Smooth muscle cell (in vitro differentiated cells): ENCODE measurements around the gene POLN. TPM values are rescaled to one million over a fixed set of nuclear protein-coding genes. Genes with fewer than 3 reads are reported as not detected.

Experiments
- DNase-seq: peaks from one replicate; lab custom pipeline; 2025; ENCODE audit not compliant: unreplicated experiment; lab: John Stamatoyannopoulos, UW
- H2AFZ ChIP-seq: fragments of 200-600 bp; sonication (generic); 2 replicates; pipeline ENCODE4 v1.6.0; 2016; ENCODE audit warnings: antibody characterized with exemption, low read depth, mild to moderate bottlenecking
- H3F3A ChIP-seq: fragments of 200-600 bp; sonication (generic); 2 replicates; pipeline ENCODE4 v1.6.0; 2017; ENCODE audit warnings: antibody characterized with exemption, low read depth
- H3K27ac ChIP-seq: fragments of 200-600 bp; sonication (generic); 2 replicates; pipeline ENCODE4 v1.5.1; 2016; ENCODE audit warnings: low read depth, mild to moderate bottlenecking
- H3K27me3 ChIP-seq: fragments of 200-600 bp; sonication (generic); 2 replicates; pipeline ENCODE4 v1.6.1; 2016; ENCODE audit warnings: low read depth, mild to moderate bottlenecking
- H3K36me3 ChIP-seq: fragments of 200-600 bp; sonication (generic); 2 replicates; pipeline ENCODE4 v1.5.1; 2016; ENCODE audit warnings: low read depth
- H3K4me1 ChIP-seq: fragments of 200-600 bp; sonication (generic); 2 replicates; pipeline ENCODE4 v1.5.1; 2016; ENCODE audit warnings: low read depth
- H3K4me2 ChIP-seq: fragments of 200-600 bp; sonication (generic); 2 replicates; pipeline ENCODE4 v1.6.0; 2016; ENCODE audit warnings: mild to moderate bottlenecking
- H3K4me3 ChIP-seq: fragments of 200-600 bp; sonication (generic); 2 replicates; pipeline ENCODE4 v1.5.1; 2016; ENCODE audit warnings: mild to moderate bottlenecking
- H3K79me2 ChIP-seq: fragments of 200-600 bp; sonication (generic); 2 replicates; pipeline ENCODE4 v1.6.0; 2016; ENCODE audit warnings: low read depth, mild to moderate bottlenecking
- H3K9ac ChIP-seq: fragments of 200-600 bp; sonication (generic); 2 replicates; pipeline ENCODE4 v1.6.0; 2016; ENCODE audit warnings: low read depth
- H3K9me3 ChIP-seq: fragments of 200-600 bp; sonication (generic); replicated peaks from 2 replicates; pipeline ENCODE4 v1.5.1; 2016; ENCODE audit warnings: low read depth
- H4K20me1 ChIP-seq: fragments of 200-600 bp; sonication (generic); 2 replicates; pipeline ENCODE4 v1.6.0; 2016; ENCODE audit warnings: low read depth
- WGBS: methylation state at CpG from one replicate; pipeline ENCODE4 v1.1.7; 2016; ENCODE audit warnings: low lambda C conversion rate; 5-methylcytosine and 5-hydroxymethylcytosine counted together
- polyA plus RNA-seq: library from polyadenylated mRNA; unstranded; fragments of >200 nt; fragmentation: Nextera tagmentation; extraction: Ambion mirVana; gene quantifications from 2 replicates; pipeline ENCODE4 v1.2.1, GENCODE V29; 2016
- total RNA-seq: library from RNA; depleted of rRNA; stranded (reverse); fragments of >200 nt; gene quantifications from 2 replicates; pipeline ENCODE4 v1.2.3, GENCODE V29; 2014
- TF ChIP-seq, protein P1 (sequence below): fragments of 200-600 bp; sonication (generic); IDR thresholded peaks from 2 replicates; pipeline ENCODE4 v1.5.1; 2017; ENCODE audit warnings: borderline replicate concordance, mild to moderate bottlenecking, antibody characterized with exemption; ENCODE audit not compliant: insufficient read depth, poor library complexity, severe bottlenecking

Gene POLN
- total and polyA plus RNA-seq, 2 experiments from 2014 or later = 0.35 to 3.0 TPM

DNA sequence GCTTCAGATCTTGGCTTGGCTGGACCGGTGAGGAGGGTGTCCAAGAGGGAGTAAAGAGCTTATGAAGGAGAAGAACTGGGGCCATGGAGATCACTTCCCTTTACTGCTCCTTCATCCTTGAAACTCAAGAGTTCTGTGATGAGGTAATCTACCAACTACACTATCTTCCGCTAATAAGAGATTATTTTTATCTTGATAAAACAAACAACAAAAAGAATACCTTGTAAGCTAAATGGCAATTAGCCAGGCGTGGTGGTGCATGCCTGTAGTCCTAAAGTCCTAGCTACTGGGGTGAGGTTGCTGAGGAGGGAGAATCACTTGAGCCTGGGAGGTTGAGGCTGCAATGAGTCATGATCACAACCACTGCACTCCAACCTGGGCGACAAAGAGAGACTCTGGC is 47.4 kb downstream of the POLN start:
- WGBS = 85% methylated on average over 4 of the region's 4 CpGs
- TF ChIP-seq, protein P1, sequence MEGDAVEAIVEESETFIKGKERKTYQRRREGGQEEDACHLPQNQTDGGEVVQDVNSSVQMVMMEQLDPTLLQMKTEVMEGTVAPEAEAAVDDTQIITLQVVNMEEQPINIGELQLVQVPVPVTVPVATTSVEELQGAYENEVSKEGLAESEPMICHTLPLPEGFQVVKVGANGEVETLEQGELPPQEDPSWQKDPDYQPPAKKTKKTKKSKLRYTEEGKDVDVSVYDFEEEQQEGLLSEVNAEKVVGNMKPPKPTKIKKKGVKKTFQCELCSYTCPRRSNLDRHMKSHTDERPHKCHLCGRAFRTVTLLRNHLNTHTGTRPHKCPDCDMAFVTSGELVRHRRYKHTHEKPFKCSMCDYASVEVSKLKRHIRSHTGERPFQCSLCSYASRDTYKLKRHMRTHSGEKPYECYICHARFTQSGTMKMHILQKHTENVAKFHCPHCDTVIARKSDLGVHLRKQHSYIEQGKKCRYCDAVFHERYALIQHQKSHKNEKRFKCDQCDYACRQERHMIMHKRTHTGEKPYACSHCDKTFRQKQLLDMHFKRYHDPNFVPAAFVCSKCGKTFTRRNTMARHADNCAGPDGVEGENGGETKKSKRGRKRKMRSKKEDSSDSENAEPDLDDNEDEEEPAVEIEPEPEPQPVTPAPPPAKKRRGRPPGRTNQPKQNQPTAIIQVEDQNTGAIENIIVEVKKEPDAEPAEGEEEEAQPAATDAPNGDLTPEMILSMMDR = no peak
- no peak for DNase-seq

DNA sequence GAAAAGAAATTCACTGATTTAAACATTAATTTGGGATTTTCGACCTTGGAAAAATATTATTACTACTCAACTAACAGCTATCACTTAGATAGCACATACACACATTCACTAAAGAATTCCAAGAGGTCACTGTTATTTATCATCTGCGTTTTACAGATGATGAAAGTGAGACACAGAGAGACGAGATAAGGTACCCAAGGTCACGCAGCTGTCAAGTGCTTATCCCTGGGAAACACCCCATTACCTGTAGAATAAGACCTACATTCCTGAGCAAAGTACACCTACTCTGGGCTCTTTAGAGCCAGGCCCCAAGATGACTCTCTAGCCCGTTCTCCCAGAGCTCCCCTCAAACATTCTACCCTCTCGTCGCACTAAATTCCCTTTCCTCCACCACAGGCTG is 48.6 kb downstream of the POLN start:
- no peak overlapping the region for H3K4me2 ChIP-seq
- H2AFZ ChIP-seq = no peak overlapping the region
- no peaks in the 10 kb centered on the region for H3K36me3 ChIP-seq
- no peaks in the 10 kb centered on the region for H4K20me1 ChIP-seq
- peaks cover 4% of the 10 kb centered on the region for H3K9me3 ChIP-seq
- H3K4me1 ChIP-seq = no peaks in the 10 kb centered on the region
- TF ChIP-seq, protein P1 = no peak
- H3K9ac ChIP-seq = no peak overlapping the region
- no peaks in the 10 kb centered on the region for H3K27me3 ChIP-seq
- no peak overlapping the region for H3K4me3 ChIP-seq
- no peak for DNase-seq
- WGBS = 88% methylated on average over 7 of the region's 7 CpGs
- no peaks in the 10 kb centered on the region for H3F3A ChIP-seq
- no peak overlapping the region for H3K27ac ChIP-seq
- no peaks in the 10 kb centered on the region for H3K79me2 ChIP-seq

More for the DNA sequence above, 47.4 kb downstream of the POLN start:
- H3K4me3 ChIP-seq = no peak overlapping the region
- H4K20me1 ChIP-seq = no peaks in the 10 kb centered on the region
- no peaks in the 10 kb centered on the region for H3K9me3 ChIP-seq
- H3K4me2 ChIP-seq = no peak overlapping the region
- no peak overlapping the region for H3K27ac ChIP-seq
- H2AFZ ChIP-seq = no peak overlapping the region
- H3K36me3 ChIP-seq = no peaks in the 10 kb centered on the region
- no peak overlapping the region for H3K9ac ChIP-seq
- H3F3A ChIP-seq = no peaks in the 10 kb centered on the region
- no peaks in the 10 kb centered on the region for H3K27me3 ChIP-seq
- H3K4me1 ChIP-seq = no peaks in the 10 kb centered on the region
- no peaks in the 10 kb centered on the region for H3K79me2 ChIP-seq

GRCh38 chr4:2186865-2187172 is 55.1 kb downstream of the POLN start:
- TF ChIP-seq, protein P1 = no peak
- Histone ChIP-seq H4K20me1 (no peaks in the 10 kb centered on the region), H3F3A (no peaks in the 10 kb centered on the region), H3K36me3 (no peaks in the 10 kb centered on the region), H3K27ac (no peak overlapping the region), H3K27me3 (no peaks in the 10 kb centered on the region), H3K9me3 (peaks cover 4% of the 10 kb centered on the region), H3K9ac (no peak overlapping the region), H3K4me2 (no peak overlapping the region), H3K79me2 (no peaks in the 10 kb centered on the region), H3K4me1 (no peaks in the 10 kb centered on the region), H2AFZ (no peak overlapping the region), H3K4me3 (no peak overlapping the region)
- no peak for DNase-seq

DNA sequence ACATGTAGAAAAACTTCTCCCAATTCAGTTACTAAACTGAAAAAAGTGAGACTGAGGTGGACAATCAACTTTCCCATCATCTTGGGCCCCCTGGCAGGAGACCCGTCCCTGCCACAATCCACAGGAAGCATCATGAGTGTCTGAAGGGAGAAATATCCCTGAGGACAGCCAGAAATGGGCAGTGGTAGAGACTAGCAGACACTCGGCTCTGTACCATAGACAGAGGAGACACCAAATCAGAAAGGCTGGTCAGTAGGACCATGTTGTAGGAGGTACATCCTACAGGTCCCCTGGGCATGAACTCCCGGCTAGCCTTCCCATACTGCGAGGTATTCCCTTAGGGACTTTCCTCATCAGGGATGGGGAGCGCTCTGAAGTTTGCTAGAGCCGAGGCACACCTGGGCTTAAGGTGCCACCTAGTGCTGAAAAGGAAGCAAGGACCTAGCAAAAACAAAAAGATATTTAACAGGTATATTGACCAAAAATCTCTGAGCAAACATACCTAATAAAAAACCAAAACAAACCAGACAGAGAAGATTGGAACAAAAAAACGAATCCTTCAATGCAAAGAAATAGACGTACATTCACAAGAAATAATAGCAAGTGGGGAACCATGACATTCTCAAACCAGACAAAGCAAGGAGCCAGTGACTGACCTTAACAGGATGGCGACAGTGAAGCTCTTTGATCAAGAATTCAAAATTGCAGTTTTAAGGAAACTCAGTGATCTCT is 55.6 kb downstream of the POLN start:
- Histone ChIP-seq H3F3A (no peaks in the 10 kb centered on the region), H4K20me1 (no peaks in the 10 kb centered on the region), H3K9ac (no peak overlapping the region), H3K27ac (no peak overlapping the region), H3K9me3 (peaks cover 4% of the 10 kb centered on the region), H3K79me2 (no peaks in the 10 kb centered on the region), H3K4me2 (no peak overlapping the region), H3K36me3 (no peaks in the 10 kb centered on the region), H3K4me3 (no peak overlapping the region), H3K4me1 (no peaks in the 10 kb centered on the region), H2AFZ (no peak overlapping the region), H3K27me3 (no peaks in the 10 kb centered on the region)
- WGBS = 42% methylated on average over 9 of the region's 9 CpGs
- TF ChIP-seq, protein P1 = peak; percentile 28
- no peak for DNase-seq
